Effector memory CD8-positive, alpha-beta T cell (primary cell): ENCODE results near the gene CAPN2.
A peak's percentile ranks its signal among the peaks of the same experiment; 100 is the strongest.

ENCODE experiments used
- ATAC-seq: fragments of 150-1000 bp; cut with Tn5 transposase; replicated peaks from 2 replicates; pipeline ENCODE4 v1.10.0; 2021; ENCODE audit warnings: mild to moderate bottlenecking, moderate library complexity
- DNase-seq, 3 experiments: peaks; one replicate each; pipeline ENCODE4 v3.0.0; 2021
- H3K27ac Mint-ChIP-seq, 2 donors: one replicate each; pipeline ENCODE4 v1.8.0; 2022; ENCODE audit warnings: mild to moderate bottlenecking in 2 of 2, mixed read lengths in 2 of 2, moderate library complexity in 2 of 2
- H3K27me3 Mint-ChIP-seq, 2 donors: one replicate each; pipeline ENCODE4 v1.8.0; 2022; ENCODE audit warnings: mixed read lengths in 2 of 2
- H3K36me3 Mint-ChIP-seq: one replicate; pipeline ENCODE4 v1.8.0; 2022; ENCODE audit warnings: mild to moderate bottlenecking, moderate library complexity, mixed read lengths; ENCODE audit not compliant: insufficient read depth
- H3K4me1 Mint-ChIP-seq, 2 donors: one replicate each; pipeline ENCODE4 v1.8.0; 2022; ENCODE audit warnings: low read depth in 2 of 2, mixed read lengths in 2 of 2
- H3K4me3 Mint-ChIP-seq, 2 donors: one replicate each; pipeline ENCODE4 v1.8.0; 2022; ENCODE audit warnings: mild to moderate bottlenecking in 2 of 2, mixed read lengths in 2 of 2, moderate library complexity in 2 of 2
- H3K9me3 Mint-ChIP-seq, 2 donors: one replicate each; pipeline ENCODE4 v1.8.0; 2022; ENCODE audit warnings: mixed read lengths in 2 of 2

Gene CAPN2

GRCh38 chr1:223742856-223743517 lies 30.6 kb downstream of the CAPN2 start:
- Mint-ChIP-seq H3K9me3 (no peaks in the 10 kb centered on the region), H3K36me3 (peaks cover 56% of the 10 kb centered on the region), H3K4me1 (peaks cover 20 to 21% of the 10 kb centered on the region in 2 donors), H3K27me3 (no peaks in the 10 kb centered on the region), H3K4me3 (no peak overlapping the region), H3K27ac (peak overlapping the region; percentile 87 to 89)
- ATAC-seq (no peak), DNase-seq (no peak)

GRCh38 chr1:223745731-223746130 lies 33.4 kb downstream of the CAPN2 start:
- Mint-ChIP-seq H3K36me3 (peaks cover 53% of the 10 kb centered on the region), H3K9me3 (no peaks in the 10 kb centered on the region), H3K4me1 (peaks cover 16 to 28% of the 10 kb centered on the region in 2 donors), H3K27me3 (no peaks in the 10 kb centered on the region), H3K4me3 (no peak overlapping the region), H3K27ac (peak overlapping the region in 1 of 2 donors; percentile 52)
- no peak for ATAC-seq
- DNase-seq = no peak

GRCh38 chr1:223747838-223748335 lies 35.5 kb downstream of the CAPN2 start:
- H3K4me3 Mint-ChIP-seq = peak overlapping the region; percentile 49 to 77
- H3K4me1 Mint-ChIP-seq = peaks cover 12 to 25% of the 10 kb centered on the region in 2 donors
- ATAC-seq (peak; percentile 5), DNase-seq (no peak)
- peak overlapping the region; percentile 75 to 93 for H3K27ac Mint-ChIP-seq
- no peaks in the 10 kb centered on the region for H3K9me3 Mint-ChIP-seq
- no peaks in the 10 kb centered on the region for H3K27me3 Mint-ChIP-seq
- H3K36me3 Mint-ChIP-seq = peaks cover 72% of the 10 kb centered on the region

- H3K27me3 Mint-ChIP-seq = no peaks in the 10 kb centered on the region
- no peaks in the 10 kb centered on the region for H3K9me3 Mint-ChIP-seq
- H3K36me3 Mint-ChIP-seq = peaks cover 76% of the 10 kb centered on the region
- H3K4me3 Mint-ChIP-seq = peak overlapping the region; percentile 49 to 77
- DNase-seq (no peak), ATAC-seq (peak; percentile 66)
- H3K27ac Mint-ChIP-seq = peak overlapping the region; percentile 75 to 93
- H3K4me1 Mint-ChIP-seq = peaks cover 8 to 22% of the 10 kb centered on the region in 2 donors
Observed at GRCh38 chr1:223748405-223748772, 36.0 kb downstream of the CAPN2 start.

GRCh38 chr1:223748773-223749733 lies 36.7 kb downstream of the CAPN2 start:
- H3K4me1 Mint-ChIP-seq = peaks cover 8 to 17% of the 10 kb centered on the region in 2 donors
- peak overlapping the region; percentile 79 to 93 for H3K27ac Mint-ChIP-seq
- no peaks in the 10 kb centered on the region for H3K27me3 Mint-ChIP-seq
- ATAC-seq (peak; percentile 83), DNase-seq (peak; percentile 53 to 67 (median 64))
- peak overlapping the region; percentile 49 to 77 for H3K4me3 Mint-ChIP-seq
- H3K36me3 Mint-ChIP-seq = peaks cover 76% of the 10 kb centered on the region
- H3K9me3 Mint-ChIP-seq = no peaks in the 10 kb centered on the region

- ATAC-seq = no peak
Observed at GRCh38 chr1:223750730-223751570, 38.6 kb downstream of the CAPN2 start.

GRCh38 chr1:223751696-223752095 lies 39.4 kb downstream of the CAPN2 start:
- Mint-ChIP-seq H3K36me3 (peaks cover 78% of the 10 kb centered on the region), H3K27me3 (no peaks in the 10 kb centered on the region), H3K9me3 (no peaks in the 10 kb centered on the region), H3K4me1 (peaks cover 8 to 17% of the 10 kb centered on the region in 2 donors), H3K27ac (peak overlapping the region; percentile 30 to 32), H3K4me3 (no peak overlapping the region)
- no peak for DNase-seq
- ATAC-seq = no peak

More at GRCh38 chr1:223750730-223751570, 38.6 kb downstream of the CAPN2 start:
- H3K27ac Mint-ChIP-seq = peak overlapping the region; percentile 19 to 83
- no peak overlapping the region for H3K4me3 Mint-ChIP-seq
- H3K27me3 Mint-ChIP-seq = no peaks in the 10 kb centered on the region
- no peak for DNase-seq
- peaks cover 77% of the 10 kb centered on the region for H3K36me3 Mint-ChIP-seq
- no peaks in the 10 kb centered on the region for H3K9me3 Mint-ChIP-seq
- peaks cover 8 to 17% of the 10 kb centered on the region in 2 donors for H3K4me1 Mint-ChIP-seq

GRCh38 chr1:223752721-223753515 lies 40.6 kb downstream of the CAPN2 start:
- DNase-seq (no peak), ATAC-seq (no peak)
- Mint-ChIP-seq H3K36me3 (peaks cover 76% of the 10 kb centered on the region), H3K4me3 (no peak overlapping the region), H3K4me1 (peaks cover 0 to 9% of the 10 kb centered on the region in 2 donors), H3K27ac (peak overlapping the region; percentile 7 to 19), H3K9me3 (no peaks in the 10 kb centered on the region), H3K27me3 (no peaks in the 10 kb centered on the region)

- Mint-ChIP-seq H3K36me3 (peaks cover 85% of the 10 kb centered on the region), H3K9me3 (no peaks in the 10 kb centered on the region), H3K4me1 (no peaks in the 10 kb centered on the region), H3K27me3 (no peaks in the 10 kb centered on the region), H3K4me3 (no peak overlapping the region), H3K27ac (peak overlapping the region in 1 of 2 donors; percentile 86)
- no peak for ATAC-seq
- no peak for DNase-seq
Observed at GRCh38 chr1:223754681-223755431, 42.5 kb downstream of the CAPN2 start.

GRCh38 chr1:223755432-223755792 lies 43.1 kb downstream of the CAPN2 start:
- Mint-ChIP-seq H3K4me3 (no peak overlapping the region), H3K27me3 (no peaks in the 10 kb centered on the region), H3K9me3 (no peaks in the 10 kb centered on the region), H3K36me3 (peaks cover 85% of the 10 kb centered on the region), H3K4me1 (no peaks in the 10 kb centered on the region), H3K27ac (peak overlapping the region in 1 of 2 donors; percentile 86)
- DNase-seq (no peak), ATAC-seq (no peak)

- no peak overlapping the region for H3K4me3 Mint-ChIP-seq
Observed at GRCh38 chr1:223755992-223756775, 43.8 kb downstream of the CAPN2 start.

More at GRCh38 chr1:223755992-223756775, 43.8 kb downstream of the CAPN2 start:
- no peak for DNase-seq
- H3K9me3 Mint-ChIP-seq = no peaks in the 10 kb centered on the region
- H3K36me3 Mint-ChIP-seq = peaks cover 83% of the 10 kb centered on the region
- peak overlapping the region in 1 of 2 donors; percentile 49 for H3K27ac Mint-ChIP-seq
- no peaks in the 10 kb centered on the region for H3K4me1 Mint-ChIP-seq
- ATAC-seq = no peak
- no peaks in the 10 kb centered on the region for H3K27me3 Mint-ChIP-seq
